Cardiac fibroblast (primary cell): Measurements from ENCODE around the gene DPYD.

Experiments used
- DNase-seq, 2 donors: peaks; one replicate each; pipeline versions ENCODE4 v3.0.0 to v3.0.0-alpha.2; 2010; ENCODE audit warnings: low read depth in 2 of 2
- H3K4me3 ChIP-seq, 2 donors: replicated peaks in 1 of 2; 1 replicate in 1 of 2; 2 replicates in 1 of 2; pipeline ENCODE4 v1.5.1; 2011; ENCODE audit warnings: low read depth in 2 of 2, low read length in 2 of 2, mild to moderate bottlenecking in 2 of 2, moderate library complexity in 1 of 2
- TF ChIP-seq, protein P1 (sequence below): IDR thresholded peaks from one replicate; pipeline ENCODE4 v1.5.1; 2011; ENCODE audit warnings: low read depth, mild to moderate bottlenecking, low read length, inconsistent platforms

Gene DPYD

GRCh38 chr1:97500760-97501159 is 420.1 kb downstream of the DPYD start:
- TF ChIP-seq, protein P1, sequence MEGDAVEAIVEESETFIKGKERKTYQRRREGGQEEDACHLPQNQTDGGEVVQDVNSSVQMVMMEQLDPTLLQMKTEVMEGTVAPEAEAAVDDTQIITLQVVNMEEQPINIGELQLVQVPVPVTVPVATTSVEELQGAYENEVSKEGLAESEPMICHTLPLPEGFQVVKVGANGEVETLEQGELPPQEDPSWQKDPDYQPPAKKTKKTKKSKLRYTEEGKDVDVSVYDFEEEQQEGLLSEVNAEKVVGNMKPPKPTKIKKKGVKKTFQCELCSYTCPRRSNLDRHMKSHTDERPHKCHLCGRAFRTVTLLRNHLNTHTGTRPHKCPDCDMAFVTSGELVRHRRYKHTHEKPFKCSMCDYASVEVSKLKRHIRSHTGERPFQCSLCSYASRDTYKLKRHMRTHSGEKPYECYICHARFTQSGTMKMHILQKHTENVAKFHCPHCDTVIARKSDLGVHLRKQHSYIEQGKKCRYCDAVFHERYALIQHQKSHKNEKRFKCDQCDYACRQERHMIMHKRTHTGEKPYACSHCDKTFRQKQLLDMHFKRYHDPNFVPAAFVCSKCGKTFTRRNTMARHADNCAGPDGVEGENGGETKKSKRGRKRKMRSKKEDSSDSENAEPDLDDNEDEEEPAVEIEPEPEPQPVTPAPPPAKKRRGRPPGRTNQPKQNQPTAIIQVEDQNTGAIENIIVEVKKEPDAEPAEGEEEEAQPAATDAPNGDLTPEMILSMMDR: no peak
- peak in 1 of 2 donors; percentile 16 for DNase-seq
- no peak overlapping the region for H3K4me3 ChIP-seq

- DNase-seq: peak; percentile 30 to 39
- H3K4me3 ChIP-seq: no peak overlapping the region
- TF ChIP-seq, protein P1: no peak
Observed at GRCh38 chr1:97499667-97500066, 421.2 kb downstream of the DPYD start.

- peak; percentile 70 to 80 for DNase-seq
- TF ChIP-seq, protein P1: no peak
- H3K4me3 ChIP-seq: no peak overlapping the region
Observed at GRCh38 chr1:97489834-97490233, 431.0 kb downstream of the DPYD start.

DNA sequence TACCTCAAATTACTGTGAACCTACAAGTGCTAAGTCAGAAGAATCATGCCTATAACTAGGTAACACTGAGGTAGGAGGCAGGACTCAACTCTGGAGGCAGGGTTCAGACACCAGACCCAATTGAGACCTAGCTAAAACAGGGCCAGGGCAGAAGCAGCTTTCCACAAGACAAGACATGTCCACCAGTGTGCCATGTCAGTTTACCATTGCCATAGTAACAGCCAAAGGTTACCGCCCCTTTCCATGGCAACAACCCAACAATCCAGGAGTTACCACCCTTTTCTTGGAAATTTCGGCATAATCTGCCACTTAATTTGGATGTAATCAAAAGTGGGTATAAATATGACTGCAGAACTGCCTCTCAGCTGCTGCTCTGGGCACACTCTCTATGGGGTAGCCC is 432.3 kb downstream of the DPYD start:
- TF ChIP-seq, protein P1: no peak
- no peak for DNase-seq

DNA sequence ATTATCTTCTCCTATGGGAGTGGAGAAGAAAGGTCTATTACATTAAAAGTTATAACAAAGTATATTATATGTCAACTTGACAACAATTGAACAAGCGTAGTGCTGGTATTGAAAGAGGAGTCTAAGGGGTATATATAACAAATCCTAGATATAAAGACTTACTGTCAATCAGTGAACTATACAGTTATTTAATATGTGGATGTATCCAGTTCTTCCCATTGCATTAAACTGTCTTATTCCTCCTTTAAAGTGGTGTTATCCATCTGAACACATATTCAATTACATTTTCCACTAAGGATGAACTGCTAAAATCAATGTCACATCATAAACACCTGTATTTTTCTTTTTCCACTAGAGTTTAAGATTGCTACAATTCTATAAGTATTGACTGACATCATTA is 438.8 kb downstream of the DPYD start:
- DNase-seq: no peak
- TF ChIP-seq, protein P1: no peak
- no peak overlapping the region for H3K4me3 ChIP-seq

More for the DNA sequence above, 432.3 kb downstream of the DPYD start:
- H3K4me3 ChIP-seq: no peak overlapping the region

GRCh38 chr1:97467445-97467844 is 453.4 kb downstream of the DPYD start:
- DNase-seq: no peak
- TF ChIP-seq, protein P1: no peak
- H3K4me3 ChIP-seq: no peak overlapping the region

DNA sequence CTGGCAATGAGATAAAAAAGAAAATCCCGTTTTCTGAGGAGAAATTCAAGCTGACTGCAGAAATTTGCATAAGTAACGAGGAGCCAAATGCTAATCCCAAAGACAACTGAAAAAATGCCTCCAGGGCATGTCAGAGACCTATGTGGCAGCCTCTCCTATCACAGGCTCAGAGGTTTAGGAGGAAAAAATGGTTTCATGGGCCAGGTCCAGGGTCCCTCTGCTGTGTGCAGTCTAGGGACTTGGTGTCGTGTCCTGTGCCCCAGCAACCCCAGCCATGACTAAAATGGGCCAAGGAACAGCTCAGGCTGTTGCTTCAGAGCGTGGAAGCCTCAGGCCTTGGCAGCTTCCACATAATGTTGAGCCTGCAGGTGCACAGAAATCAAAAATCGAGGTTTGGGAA is 456.5 kb downstream of the DPYD start:
- no peak for DNase-seq
- no peak overlapping the region for H3K4me3 ChIP-seq
- TF ChIP-seq, protein P1: no peak
